Frontal cortex (tissue), 4 donors: ENCODE measurements around the gene TAF11. TPM values are rescaled to one million over a fixed set of nuclear protein-coding genes. Genes with fewer than 3 reads are reported as not detected.
"Not testable (repeated sequence)": the region's sequence is repeated elsewhere in the genome, so short reads cannot be mapped to it uniquely, and the experiment has no call there.

Experiments
- DNase-seq, 2 donors: peaks; one replicate each; pipeline ENCODE4 v3.0.0; 2012; ENCODE audit warnings: low spot score in 2 of 2
- FAIRE-seq: peaks from 2 replicates; lab custom pipeline; 2012; peaks lifted over from hg19 to GRCh38; lab: Jason Lieb, UNC
- total RNA-seq: library from RNA; depleted of rRNA; stranded (reverse); fragments of >200 nt; gene quantifications from one replicate; pipeline ENCODE4 v1.2.3, GENCODE V29; 2014
- donor health status: control.
- donor health status: control.
- donor health status: control.

The TAF11 gene
- total RNA-seq, 1 donor from 2014 or later = 32.2 TPM

GRCh38 chr6:34908194-34908593 is 20.4 kb upstream of the TAF11 start:
- DNase-seq (no peak), FAIRE-seq (no peak)

GRCh38 chr6:34906826-34907225 is 19.0 kb upstream of the TAF11 start:
- FAIRE-seq (no peak), DNase-seq (no peak)

- FAIRE-seq = no peak
- DNase-seq = no peak
These were observed 17.3 kb upstream of the TAF11 start for GRCh38 chr6:34904990-34905613.

- no peak for DNase-seq
- FAIRE-seq = no peak
These were observed 14.1 kb upstream of the TAF11 start for GRCh38 chr6:34901930-34902329.

- no peak for DNase-seq
- no peak for FAIRE-seq
These were observed 12.6 kb upstream of the TAF11 start for GRCh38 chr6:34900321-34901031.

GRCh38 chr6:34899748-34900147 is 11.9 kb upstream of the TAF11 start:
- not testable (repeated sequence) for DNase-seq, FAIRE-seq

- no peak for FAIRE-seq
These were observed 9.9 kb upstream of the TAF11 start for GRCh38 chr6:34897716-34898115.

GRCh38 chr6:34897130-34897529 is 9.3 kb upstream of the TAF11 start:
- FAIRE-seq = no peak

More at GRCh38 chr6:34897716-34898115, 9.9 kb upstream of the TAF11 start:
- no peak for DNase-seq

GRCh38 chr6:34894693-34895092 is 6.9 kb upstream of the TAF11 start:
- no peak for FAIRE-seq
- DNase-seq = no peak

More at GRCh38 chr6:34897130-34897529, 9.3 kb upstream of the TAF11 start:
- DNase-seq = no peak

GRCh38 chr6:34891296-34891695 is 3.5 kb upstream of the TAF11 start:
- DNase-seq (no peak), FAIRE-seq (no peak)

GRCh38 chr6:34890533-34890925 is 2.7 kb upstream of the TAF11 start:
- no peak for FAIRE-seq
- no peak for DNase-seq

GRCh38 chr6:34888874-34889555 is 1.2 kb upstream of the TAF11 start, which contains the start of gene ANKS1A:
Gene ANKS1A, plus strand, starts transcription at chr6:34889255. Its CDS starts 148 bp downstream, at chr6:34889403.
- DNase-seq = peak; percentile 88
- no peak for FAIRE-seq

GRCh38 chr6:34888514-34888856 is 643 bp upstream of the TAF11 start:
- FAIRE-seq (no peak), DNase-seq (peak in 1 of 2 donors; percentile 6)

GRCh38 chr6:34885837-34886236 is 2.0 kb downstream of the TAF11 start:
- not testable (repeated sequence) for DNase-seq, FAIRE-seq

- DNase-seq = no peak
- FAIRE-seq = no peak
These were observed 2.8 kb downstream of the TAF11 start for GRCh38 chr6:34884996-34885395.

GRCh38 chr6:34884073-34884472 is 3.8 kb downstream of the TAF11 start:
- not testable (repeated sequence) for FAIRE-seq, DNase-seq

GRCh38 chr6:34877869-34878485 is 9.9 kb downstream of the TAF11 start:
- DNase-seq = no peak
- no peak for FAIRE-seq

GRCh38 chr6:34877259-34877658 is 10.6 kb downstream of the TAF11 start:
- no peak for DNase-seq
- no peak for FAIRE-seq

GRCh38 chr6:34876472-34876871 is 11.4 kb downstream of the TAF11 start:
- FAIRE-seq = no peak
- DNase-seq = no peak
